ENCODE data around the gene ATP6V0D1.

ATP6V0D1 gene

DNA sequence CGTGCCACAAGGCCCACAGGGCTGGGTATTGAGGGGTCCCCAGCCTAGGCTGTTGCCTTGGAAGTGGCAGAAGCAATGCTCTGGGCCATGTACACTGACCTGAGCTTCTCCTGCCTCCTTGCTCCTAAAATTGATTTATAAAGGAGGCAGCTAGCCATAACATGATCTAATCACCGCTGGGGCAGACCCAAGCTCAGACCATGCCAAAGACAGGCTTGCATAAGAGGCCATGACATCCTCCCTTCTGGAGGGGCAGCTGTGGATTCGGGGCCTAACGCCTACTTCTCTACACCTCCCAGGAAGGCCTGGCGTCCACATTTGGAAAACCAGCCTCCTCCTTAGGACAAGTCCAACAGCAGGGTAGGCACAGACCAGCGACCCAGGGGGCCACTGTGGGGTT, 37.7 kb downstream of the ATP6V0D1 start:
- DNase-seq: no peak

DNA sequence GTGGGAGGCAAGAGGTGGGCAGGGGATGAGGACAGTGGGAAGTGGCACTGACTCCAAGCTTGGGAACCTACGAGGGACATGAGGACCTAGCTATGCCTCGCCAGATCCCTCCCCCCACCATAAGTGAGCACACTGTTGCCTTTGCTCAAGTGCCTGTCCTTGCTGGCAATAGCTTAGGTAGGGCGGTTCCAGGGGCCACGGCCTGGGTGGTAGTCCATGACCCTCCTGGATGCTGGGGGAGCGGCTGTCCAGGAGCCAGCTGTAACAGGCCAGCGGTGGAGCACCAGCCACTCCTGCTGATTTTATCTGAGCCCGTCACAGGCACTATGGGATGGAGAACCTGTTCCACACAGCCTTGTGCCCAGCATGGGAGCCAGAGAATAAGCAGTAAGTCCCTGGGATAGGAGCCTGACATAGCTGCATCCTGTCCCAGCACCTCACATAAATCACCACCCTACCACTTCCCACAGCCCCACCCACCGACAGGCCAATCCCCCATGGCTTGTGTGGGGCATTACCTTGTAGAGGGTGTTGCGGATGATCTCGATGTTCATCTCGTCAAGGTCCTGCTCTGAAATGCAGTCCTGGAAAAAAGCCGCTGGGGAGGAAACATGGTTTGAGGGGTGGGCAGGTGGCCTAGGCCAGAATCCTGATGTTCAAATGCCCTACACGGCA, 38.2 kb downstream of the ATP6V0D1 start:
- no peak for DNase-seq

DNA sequence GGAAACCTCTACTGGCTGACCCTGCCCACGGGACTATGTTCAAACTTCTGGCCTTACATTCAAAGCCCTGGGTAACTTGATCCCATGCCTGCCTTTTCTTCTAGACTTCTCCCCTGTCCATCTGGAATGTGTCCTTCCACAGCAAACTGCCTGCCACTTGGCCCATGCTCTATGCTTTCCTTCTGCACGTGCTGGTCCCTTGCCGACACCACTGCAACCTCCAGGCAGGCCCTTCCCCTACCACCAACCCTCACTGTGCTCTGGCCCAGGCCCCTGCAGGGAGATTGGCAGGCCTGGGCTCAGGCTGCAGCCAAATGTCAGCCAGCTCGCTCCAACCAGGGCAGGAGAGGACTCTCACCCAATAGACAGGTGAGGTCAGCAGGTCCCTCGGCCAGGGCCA, 39.0 kb downstream of the ATP6V0D1 start:
- no peak for DNase-seq

DNA sequence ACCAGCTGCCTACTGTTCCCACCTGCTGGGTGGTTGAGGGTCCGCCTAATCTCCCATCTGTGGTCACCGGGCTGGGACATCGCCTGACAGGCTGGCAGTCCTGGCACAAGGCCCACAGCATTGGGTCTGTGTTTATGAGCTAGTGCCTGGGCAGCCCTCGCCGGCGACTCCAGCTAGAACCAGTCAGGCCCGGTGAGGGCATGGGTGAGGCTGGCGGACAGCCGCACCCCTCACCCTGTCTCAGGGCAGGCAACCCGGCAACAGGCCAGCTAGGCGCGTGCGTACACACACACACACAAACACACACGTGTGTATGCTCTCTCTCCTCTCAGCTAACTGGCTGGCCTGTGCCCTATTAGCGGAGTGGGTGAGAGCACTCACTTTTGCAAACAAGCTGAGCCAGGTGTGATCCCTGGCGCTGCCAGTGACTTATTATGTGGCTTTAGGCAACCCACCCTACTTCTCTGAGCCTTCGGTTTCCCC, 39.6 kb downstream of the ATP6V0D1 start:
- DNase-seq: no peak

DNA sequence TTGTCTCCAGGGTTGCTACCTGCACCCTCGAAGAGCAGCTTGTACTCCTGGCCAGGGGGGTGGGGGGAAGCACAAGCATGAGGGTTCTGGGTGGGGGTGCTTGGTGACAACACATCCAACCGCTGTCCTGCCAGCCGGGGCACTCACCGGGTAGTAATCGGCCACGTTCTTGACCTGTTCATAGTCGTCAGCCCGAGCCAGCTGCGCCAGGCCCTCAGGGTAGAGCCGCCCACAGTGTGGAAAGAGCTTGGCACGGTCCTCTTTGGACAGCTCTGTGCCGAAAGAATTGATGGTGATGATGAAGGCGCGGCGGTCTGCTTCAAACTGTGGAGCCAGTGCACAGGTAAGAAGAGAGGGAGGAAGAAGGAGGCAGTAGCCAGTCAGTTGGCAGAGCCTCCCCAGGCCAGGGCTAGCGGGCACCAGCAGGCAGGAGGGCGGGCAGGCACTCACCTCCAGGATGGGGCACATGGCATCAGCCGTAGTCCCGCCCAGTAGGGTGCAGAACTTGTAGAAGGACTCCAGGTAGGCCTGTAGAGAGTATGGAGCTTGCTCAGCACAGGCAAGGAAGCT, 42.0 kb downstream of the ATP6V0D1 start:
- no peak for DNase-seq

DNA sequence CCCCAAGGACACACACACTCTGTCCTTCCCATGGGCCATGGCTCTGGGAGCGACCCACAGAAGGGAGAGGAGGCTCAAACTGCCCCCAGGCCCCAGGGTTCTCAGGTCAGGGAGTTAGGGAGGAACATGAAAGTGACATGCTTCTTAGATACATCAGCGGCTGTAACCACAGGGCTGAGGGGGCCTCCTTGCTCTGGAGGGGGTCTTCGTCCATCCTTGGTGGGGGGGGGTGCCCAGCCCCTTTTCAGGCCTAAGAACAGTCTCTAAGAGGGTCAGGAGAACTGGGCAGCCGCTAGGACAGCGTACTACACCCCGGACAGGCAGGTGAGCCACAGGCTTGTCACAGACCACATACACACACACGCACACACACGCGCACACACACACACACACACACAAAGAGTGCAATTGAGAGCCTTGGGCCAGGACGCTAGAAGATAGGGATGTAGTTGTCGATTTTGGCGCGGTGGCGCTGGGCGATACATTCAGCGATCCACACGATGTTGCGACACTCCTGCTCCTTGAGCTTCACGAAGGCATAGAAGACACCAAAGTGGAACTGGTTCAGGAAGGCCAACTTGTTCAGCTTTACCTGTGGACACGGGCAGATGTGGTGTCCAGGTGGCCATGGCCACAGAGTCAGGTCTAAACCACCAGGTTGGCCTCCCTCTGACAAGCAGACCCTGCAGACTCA, 42.7 kb downstream of the ATP6V0D1 start:
- no peak for DNase-seq

DNA sequence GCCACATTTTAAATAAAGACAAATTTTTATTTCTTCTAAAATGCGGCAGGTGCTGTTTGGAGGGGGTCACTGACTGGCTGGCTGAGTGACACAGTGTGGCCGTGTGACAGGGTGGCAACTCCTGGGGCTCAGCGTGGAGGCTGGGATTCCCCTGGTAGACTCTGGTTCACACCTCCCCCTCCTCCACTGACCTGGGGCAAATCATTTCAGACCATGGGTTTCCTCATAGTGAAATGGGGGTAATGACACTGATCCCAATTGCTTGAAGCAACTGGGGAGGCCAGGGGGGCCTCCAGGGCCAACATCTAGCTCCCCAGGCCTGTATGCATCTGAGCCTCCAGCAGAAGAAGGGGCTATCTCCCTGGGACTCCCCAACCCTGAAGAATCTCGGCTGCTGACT, 43.4 kb downstream of the ATP6V0D1 start:
- DNase-seq: no peak

DNA sequence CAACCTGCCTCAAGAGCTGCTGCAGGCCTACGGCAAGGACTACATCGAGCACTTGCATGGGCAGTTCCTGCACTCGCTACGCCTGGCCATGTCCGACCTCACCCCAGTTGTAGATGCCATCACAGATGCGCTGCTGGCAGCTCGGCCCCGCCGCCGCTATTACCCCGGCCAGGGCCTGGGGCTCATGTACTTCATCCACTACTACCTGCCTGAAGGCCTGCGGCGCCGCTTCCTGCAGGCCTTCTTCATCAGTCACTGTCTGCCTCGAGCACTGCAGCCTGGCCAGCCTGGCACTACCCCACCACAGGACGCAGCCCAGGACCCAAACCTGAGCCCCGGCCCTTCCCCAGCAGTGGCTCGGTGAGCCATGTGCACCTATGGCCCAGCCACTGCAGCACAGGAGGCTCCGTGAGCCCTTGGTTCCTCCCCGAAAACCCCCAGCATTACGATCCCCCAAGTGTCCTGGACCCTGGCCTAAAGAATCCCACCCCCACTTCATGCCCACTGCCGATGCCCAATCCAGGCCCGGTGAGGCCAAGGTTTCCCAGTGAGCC, 44.2 kb downstream of the ATP6V0D1 start:
- DNase-seq: no peak

DNA sequence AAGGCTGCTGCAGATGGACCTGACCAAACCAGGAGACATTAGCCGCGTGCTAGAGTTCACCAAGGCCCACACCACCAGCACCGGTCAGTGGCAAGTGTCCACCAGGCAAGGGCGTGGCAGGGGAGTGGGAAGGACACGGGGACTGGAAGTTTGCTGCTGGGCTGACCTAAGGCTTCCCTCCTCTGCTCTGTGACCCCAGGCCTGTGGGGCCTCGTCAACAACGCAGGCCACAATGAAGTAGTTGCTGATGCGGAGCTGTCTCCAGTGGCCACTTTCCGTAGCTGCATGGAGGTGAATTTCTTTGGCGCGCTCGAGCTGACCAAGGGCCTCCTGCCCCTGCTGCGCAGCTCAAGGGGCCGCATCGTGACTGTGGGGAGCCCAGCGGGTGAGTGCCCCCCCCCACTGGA, 45.2 kb downstream of the ATP6V0D1 start:
- DNase-seq: no peak

DNA sequence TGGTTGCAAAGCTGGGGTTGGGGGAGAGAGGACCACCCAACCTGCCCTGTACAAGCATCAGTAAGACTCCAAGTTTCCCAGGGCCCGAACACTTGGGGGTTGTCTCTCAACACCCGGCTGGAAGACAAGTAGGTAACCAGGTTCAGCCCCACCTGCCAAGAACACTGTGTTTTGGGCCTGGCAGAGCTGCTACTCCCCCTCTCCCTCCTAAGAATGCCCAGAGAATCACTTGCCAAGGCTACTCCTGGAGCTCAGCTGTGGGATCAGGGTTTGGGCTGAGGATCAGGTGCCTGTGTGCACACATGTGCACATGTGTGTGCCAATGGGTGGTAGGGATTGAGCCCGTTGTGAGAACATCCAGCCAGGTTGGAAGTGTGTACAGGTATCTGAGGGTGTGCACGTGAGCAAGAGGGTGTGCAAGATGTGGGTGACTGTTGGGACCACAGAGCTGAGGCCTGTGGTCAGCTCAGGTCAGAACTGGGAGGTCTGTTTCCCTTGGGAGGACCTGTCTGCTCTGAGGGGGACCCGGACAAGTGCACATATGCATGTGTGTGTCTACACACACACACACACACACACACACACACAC, 47.7 kb downstream of the ATP6V0D1 start:
- no peak for DNase-seq

DNA sequence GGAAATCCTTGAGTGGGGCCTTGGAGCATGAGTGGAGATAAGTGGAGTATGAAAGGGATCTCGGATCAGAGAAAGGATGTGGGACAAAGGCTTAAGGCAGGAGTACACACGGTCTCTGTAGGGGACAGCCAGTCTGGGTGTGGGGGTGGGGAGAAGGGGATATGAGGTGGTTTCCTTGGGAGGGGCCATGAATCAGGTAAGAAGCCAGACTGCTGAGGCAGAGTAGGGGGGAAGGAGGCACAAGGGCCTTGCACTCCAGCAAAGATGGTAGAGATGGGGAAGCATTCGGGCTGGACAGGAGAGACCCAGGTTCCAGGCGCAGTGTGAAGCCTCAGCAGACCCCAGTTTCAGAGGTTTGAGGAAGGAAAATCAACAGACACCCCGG, 48.5 kb downstream of the ATP6V0D1 start:
- no peak for DNase-seq

DNA sequence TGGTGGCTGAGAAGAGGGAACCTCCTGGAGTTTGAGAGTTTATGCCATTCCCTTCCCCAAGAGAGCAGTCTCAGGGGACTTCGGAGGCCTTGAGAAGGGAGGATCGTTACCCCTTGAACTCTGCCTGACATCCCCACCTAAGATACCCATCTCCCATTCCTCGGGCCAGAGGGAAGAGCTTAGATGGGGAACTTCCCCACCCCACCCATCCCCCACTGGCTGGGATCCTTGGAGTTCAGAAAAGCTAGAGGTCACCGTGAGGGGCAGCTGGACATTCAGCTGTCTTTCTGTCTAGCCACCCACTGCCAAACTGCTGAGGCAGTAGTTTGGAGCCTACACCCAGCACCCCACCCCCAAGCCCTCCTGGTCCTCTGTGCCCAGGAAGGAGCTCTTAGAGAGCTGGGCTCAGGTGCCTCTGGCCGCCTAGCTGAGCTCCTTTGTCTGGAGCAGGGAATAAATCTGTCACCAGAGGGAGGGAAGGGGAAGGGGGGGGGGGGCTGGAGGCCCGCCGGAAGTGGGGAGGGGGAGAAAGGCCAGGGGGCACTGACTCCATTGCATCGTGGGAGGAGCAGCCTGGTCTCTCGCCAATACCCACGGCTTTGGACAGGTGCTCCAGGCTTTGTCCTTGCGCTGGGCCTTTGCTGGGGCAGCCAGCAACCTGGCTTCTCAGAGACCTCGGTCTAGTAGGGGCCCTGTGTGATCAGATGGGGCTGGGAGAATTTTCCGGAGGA, 49.0 kb downstream of the ATP6V0D1 start:
- no peak for DNase-seq

DNA sequence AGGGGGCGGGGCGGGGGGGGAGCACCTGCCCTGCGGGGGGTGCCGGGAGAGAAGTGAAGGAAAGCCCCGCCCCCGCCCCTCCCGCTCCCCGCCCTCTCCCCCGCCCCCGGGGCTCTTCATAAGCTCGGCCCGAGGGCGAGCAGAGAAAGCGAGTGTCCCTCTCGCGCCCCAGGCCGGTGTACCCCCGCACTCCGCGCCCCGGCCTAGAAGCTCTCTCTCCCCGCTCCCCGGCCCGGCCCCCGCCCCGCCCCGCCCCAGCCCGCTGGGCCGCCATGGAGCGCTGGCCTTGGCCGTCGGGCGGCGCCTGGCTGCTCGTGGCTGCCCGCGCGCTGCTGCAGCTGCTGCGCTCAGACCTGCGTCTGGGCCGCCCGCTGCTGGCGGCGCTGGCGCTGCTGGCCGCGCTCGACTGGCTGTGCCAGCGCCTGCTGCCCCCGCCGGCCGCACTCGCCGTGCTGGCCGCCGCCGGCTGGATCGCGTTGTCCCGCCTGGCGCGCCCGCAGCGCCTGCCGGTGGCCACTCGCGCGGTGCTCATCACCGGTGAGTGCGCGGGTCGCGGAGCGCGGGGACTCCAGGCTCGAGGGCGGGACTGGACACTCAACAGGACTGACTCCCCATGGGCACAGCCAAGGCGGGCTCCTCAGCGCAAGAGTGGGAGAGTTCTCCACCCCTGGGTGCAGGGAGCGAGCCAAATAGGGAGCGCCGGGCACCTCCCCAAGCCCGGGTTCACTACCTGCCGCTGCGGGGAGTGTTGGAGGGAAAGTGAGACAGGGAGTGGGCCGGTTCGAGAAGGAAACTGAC, 49.8 kb downstream of the ATP6V0D1 start, which contains the start of gene HSD11B2:
TSS of gene HSD11B2 (plus strand) at position 145 of the 798 bp plus-strand sequence. CDS start at position 273, 128 bp downstream.
- no peak for DNase-seq

DNA sequence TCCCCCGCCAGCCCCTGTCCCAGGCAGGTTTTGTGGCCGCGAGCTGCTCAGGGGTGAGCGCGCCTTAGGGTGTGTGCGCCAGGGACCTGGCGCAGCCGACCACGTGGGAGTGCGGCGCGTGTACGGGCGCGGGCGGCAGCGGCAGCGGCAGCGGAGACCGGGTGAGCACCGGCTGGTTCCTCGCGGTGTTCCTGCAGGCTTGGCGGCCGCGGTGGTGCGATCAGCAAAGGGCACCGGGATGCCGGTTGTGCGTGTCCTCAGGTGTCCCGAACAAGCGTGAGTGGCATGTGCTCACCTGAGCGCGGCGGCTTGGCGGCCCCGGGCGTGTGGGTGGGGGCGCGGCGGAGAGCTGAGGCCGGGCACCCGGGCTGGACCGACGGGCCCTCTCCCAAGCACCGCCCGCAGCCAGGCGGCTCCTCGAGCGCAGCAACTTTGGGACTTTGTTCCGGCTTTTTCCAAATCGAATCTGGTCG, 50.4 kb downstream of the ATP6V0D1 start:
- DNase-seq: peak; percentile 23

DNA sequence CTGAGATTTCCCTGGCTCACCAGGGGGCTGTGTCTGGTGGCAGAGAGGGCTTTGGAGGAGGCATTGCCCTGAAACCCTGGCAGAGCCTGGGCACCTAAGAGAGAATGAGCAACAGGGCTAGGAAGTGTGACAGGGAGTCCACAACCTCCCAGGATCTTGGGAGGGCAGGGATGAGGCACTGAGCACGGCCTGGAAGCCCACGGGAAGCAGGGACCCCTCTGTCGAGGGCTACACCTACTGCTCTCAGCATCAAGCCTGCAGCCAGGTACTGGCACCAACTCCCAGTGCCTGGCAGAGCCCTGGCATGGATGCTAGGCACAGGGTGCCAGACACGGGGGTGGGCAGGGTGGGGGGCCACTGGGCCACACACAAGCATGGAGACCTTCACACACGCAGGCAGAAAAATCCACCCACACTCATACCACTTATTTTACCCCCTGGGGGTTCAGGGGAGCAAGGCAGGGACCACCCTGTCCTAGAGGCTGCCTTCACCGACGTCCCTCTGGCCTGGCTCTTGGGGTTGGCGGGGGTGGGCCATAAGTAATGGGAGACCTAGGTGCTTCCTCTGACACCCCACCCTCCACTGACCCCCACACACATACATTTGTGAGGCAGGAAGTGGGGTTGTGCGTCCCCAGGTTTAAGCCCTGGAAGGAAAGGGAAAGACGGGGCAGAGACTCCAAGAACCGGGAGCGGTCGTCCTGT, 51.0 kb downstream of the ATP6V0D1 start:
- no peak for DNase-seq

DNA sequence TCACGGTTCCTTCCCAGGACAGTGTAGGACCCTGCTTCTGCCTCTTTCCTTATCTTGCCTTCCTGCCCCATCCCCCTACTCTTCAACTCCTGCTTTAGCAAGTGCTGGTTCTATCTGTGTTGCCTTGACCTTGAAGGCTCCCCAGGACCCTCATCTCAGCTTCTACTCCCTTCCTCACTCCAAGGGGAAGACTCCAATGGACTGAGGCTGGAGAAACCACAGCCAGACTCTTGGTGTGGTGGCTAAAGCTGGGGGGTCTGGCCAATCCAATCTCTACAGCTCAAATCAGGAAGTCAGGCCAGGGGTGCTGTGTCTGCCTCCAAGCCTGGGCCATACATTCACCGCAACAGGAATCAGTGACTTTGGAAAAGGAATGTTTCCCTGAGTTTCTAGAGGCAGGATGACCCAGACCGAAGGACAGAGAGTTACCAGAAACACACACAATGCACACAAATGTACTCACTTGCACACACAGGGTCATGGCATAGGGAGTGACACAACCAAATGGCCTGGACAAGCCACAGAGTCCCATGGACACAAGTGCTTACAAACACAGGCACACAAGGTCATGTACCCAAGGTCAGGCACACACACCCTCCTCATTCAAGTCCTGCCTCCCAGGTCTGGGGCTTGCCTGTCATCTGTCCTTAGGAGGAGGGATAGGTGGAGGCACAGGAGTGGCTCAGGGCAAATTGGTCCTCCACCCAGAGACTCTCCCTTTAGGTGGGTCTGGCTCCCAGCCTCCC, 51.7 kb downstream of the ATP6V0D1 start:
- DNase-seq: no peak

DNA sequence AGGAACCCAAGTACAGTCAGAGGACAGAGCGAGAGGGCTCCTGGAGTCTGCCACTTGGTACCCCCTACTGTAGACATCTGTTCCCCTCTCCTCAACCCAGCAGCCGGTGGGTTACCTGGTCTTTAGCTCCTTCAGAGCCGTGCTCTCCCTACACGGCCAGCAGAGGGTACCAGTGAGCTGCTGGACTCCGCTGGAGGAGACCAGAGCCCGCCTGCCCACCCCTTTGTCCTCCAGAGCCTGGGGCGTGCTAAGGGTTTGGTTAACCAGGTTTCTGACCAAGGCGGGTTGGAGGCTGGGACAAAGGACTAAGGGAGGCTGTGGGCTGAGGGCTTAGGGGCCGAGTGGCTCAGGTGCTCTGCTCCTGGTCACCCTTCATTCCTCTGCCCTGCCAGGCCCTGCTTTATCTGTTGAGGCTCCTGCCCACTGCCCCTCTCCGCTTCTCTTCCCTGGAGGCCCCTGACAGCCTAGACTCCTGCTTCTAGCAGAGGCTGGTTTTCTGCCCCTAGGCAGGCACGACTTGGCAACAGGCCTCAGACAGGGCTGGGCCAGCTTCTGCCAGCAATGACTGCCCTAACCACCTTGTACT, 52.7 kb downstream of the ATP6V0D1 start:
- DNase-seq: peak; percentile 44

DNA sequence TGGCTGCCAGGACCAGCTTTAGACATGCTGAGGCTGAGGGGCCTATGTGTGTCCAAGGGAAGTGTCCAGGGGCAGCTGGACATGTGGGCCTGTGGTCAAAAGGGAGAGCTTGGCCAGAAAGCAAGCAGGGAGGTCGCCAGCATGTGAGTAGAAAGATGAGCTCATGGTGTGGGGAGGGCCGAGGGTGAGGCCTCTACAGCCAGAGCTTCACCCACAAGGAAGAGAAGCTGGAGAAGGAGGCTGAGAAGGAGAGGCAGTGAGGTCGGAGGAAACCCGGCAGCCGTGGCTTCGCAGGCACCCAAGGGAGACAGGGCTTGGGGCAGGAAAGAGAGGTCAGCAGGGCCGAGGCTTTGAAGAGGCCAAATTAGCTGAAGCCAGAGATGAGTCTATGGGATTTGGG, 54.0 kb downstream of the ATP6V0D1 start:
- DNase-seq: no peak

DNA sequence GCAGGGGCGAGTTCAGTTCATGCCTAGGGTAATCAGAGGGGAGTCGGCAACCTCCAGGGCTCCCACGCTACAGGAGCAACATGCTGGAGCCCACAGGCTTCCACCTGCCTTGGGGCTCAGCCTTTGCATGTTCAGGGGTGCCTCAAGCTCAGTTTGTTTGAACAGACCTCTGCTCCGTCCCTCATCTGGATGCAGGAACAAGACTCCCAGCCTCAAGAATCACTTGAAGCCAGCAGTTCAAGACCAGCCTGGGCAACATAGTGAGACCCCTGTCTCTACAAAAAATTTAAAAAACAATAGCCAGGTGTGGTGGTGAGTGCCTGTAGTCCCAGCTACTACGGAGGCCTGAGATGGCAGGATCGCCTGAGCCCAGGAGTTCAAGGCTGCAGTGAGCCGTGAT, 54.9 kb downstream of the ATP6V0D1 start:
- DNase-seq: no peak

DNA sequence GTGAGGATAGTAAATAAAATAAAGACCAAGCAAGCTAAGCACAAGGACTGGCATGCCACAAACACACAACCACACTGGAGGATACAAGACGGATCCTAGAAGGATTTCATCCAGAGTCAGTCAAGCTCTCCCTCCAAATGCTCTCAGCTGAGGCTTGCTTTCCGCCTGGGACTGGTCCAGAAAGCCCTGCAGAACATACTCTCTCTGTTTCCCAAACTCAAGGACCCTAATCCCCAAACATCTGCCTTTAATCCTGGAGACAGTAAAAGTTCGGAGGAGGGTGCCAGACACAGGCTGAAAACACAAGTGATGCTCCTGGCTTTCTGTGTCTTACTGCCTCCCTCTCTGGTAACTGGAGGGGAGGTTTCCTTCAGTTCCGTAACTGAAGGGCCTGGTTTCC, 55.4 kb downstream of the ATP6V0D1 start:
- DNase-seq: no peak

Measured in activated CD4-positive, alpha-beta T cell treated with anti-CD3 and anti-CD28 coated beads, Interleukin-2, amount 50 U/mL, for 1 hour (primary cell).